Ectodermal cell (in vitro differentiated cells): Measurements from ENCODE around the gene ABHD11. TPM values are rescaled to one million over a fixed set of nuclear protein-coding genes. Genes with fewer than 3 reads are reported as not detected.
A peak's percentile ranks its signal among the peaks of the same experiment; 100 is the strongest.
"Not testable (repeated sequence)": the region's sequence is repeated elsewhere in the genome, so short reads cannot be mapped to it uniquely, and the experiment has no call there.

Experiments
- H3K27ac ChIP-seq: 2 replicates; pipeline ENCODE4 v1.7.0; 2013; ENCODE audit warnings: mild to moderate bottlenecking, low read depth, low read length; ENCODE audit not compliant: insufficient read depth, poor library complexity, severe bottlenecking
- H3K27me3 ChIP-seq: 2 replicates; pipeline ENCODE4 v1.7.0; 2013; ENCODE audit warnings: mild to moderate bottlenecking, low read length; ENCODE audit not compliant: insufficient read depth, control insufficient read depth, poor library complexity, severe bottlenecking
- H3K36me3 ChIP-seq: one replicate; pipeline ENCODE4 v1.7.0; 2013; ENCODE audit warnings: low read length; ENCODE audit not compliant: control insufficient read depth, insufficient read depth
- H3K4me1 ChIP-seq: one replicate; pipeline ENCODE4 v1.7.0; 2013; ENCODE audit warnings: low read length; ENCODE audit not compliant: control insufficient read depth, insufficient read depth
- H3K4me3 ChIP-seq: 2 replicates; pipeline ENCODE4 v1.7.0; 2013; ENCODE audit warnings: low read depth, low read length, control low read depth; ENCODE audit not compliant: insufficient read depth
- H3K9me3 ChIP-seq: 2 replicates; pipeline ENCODE4 v1.7.0; 2013; ENCODE audit warnings: mild to moderate bottlenecking, low read length, moderate library complexity; ENCODE audit not compliant: control insufficient read depth
- WGBS, 2 experiments: methylation state at CpG; one replicate each; pipeline ENCODE4 v1.1.7; 2013; ENCODE audit warnings: missing lambda C conversion rate in 2 of 2; 5-methylcytosine and 5-hydroxymethylcytosine counted together
- polyA plus RNA-seq, 4 experiments: library from polyadenylated mRNA; stranded (reverse); fragments of 50-300 nt; gene quantifications; one replicate each; pipeline ENCODE4 v1.2.3, GENCODE V29; 2013

ABHD11 gene, protein sequence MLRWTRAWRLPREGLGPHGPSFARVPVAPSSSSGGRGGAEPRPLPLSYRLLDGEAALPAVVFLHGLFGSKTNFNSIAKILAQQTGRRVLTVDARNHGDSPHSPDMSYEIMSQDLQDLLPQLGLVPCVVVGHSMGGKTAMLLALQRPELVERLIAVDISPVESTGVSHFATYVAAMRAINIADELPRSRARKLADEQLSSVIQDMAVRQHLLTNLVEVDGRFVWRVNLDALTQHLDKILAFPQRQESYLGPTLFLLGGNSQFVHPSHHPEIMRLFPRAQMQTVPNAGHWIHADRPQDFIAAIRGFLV
- 12.3 TPM for polyA plus RNA-seq (2013, experiment 1 of 4)
- 14.6 TPM for polyA plus RNA-seq (2013, experiment 2 of 4)
- 12.3 TPM for polyA plus RNA-seq (2013, experiment 3 of 4)
- 11.5 TPM for polyA plus RNA-seq (2013, experiment 4 of 4)

DNA sequence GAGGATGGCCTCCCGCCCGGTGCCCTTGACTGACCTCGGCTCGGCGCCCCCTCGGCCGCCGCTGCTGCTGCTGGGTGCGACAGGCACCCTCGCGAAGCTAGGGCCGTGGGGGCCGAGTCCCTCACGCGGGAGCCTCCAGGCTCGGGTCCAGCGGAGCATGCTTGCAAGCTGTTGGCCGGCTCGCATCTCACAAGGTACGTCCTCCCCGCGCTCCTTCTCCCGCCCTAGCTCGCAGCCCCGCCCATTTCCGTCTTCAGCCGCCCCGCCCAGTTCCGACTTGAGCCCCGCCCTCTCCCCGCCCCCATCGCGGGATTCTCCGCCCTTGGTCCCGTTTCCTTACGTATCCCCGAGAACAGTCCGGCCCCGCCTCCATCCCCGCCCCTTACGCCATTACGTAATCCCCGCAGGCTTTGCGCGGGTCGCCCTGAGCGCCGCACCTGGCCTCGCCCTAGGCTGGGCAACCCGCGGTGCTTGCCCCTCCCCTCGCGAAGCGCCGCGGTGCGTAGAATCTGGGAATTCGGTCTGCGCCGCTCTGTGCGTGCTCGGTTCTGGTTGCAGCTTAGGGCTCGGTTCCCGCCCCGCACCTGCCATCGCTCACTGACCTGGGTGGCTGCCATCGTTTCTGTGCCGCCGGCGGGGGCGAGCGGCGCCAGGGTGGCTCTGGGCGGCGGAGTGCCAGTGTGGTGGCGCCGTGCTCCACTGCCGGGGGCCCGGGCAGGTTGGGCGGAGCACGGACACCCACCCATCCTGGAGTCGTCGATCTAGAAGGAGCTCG, at the start of gene ABHD11:
ABHD11 (minus strand) TSS at position 191 of the 775 bp plus-strand sequence; CDS start at position 159, 32 bp downstream.
- H3K27me3 ChIP-seq = no peaks in the 10 kb centered on the region
- H3K9me3 ChIP-seq = no peaks in the 10 kb centered on the region
- H3K27ac ChIP-seq = peak within 1 kb of the TSS; percentile 92
- no peaks in the 10 kb centered on the region for H3K36me3 ChIP-seq
- H3K4me3 ChIP-seq = peak within 1 kb of the TSS; percentile 80
- peaks cover 28% of the 10 kb centered on the region for H3K4me1 ChIP-seq
- WGBS, 2 experiments = 0% methylated on average over 84 of the region's 84 CpGs

DNA sequence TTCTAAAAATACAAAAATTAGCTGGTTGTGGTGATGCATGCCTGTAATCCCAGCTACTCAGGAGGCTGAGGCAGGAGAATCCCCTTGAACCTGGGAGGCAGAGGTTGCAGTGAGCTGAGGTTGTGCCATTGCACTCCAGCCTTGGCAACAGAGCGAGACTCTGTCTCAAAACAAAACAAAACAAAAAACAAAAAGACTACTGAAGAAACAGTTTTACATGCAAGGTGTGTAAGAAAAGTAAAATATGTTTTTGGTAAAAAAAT, 49.1 kb upstream of the ABHD11 start:
- not testable (repeated sequence) for H3K4me3 ChIP-seq, H3K27ac ChIP-seq
- 83 to 88% methylated on average over 1 of the region's 1 CpG for WGBS, 2 experiments

DNA sequence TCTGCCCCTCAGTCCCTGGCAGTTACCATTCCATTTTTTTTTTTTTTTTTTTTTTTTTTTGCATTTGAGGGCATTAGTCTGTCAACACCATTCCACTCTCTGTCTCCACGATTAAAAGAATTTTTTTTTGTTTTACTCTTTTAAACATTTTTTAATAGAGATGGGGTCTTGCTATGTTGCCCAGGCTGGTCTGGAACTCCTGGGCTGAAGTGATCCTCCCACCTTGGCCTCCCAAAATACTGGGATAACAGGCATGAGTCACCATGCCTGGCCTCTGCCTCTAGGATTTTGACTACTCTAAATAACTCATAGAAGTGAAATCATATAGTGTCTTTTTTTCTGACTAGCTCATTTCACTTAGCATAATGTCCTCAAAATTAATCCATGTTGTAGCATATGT, 48.0 kb upstream of the ABHD11 start:
- Histone ChIP-seq H3K27me3 (no peaks in the 10 kb centered on the region), H3K36me3 (no peaks in the 10 kb centered on the region), H3K27ac (no peak overlapping the region), H3K4me3 (no peak overlapping the region), H3K4me1 (no peaks in the 10 kb centered on the region), H3K9me3 (no peaks in the 10 kb centered on the region)
- WGBS, 2 experiments = no CpG with 5 or more reads among the region's 1 CpG

More for the DNA sequence above, 49.1 kb upstream of the ABHD11 start:
- H3K36me3 ChIP-seq, H3K9me3 ChIP-seq, H3K27me3 ChIP-seq, H3K4me1 ChIP-seq: not testable (repeated sequence)

DNA sequence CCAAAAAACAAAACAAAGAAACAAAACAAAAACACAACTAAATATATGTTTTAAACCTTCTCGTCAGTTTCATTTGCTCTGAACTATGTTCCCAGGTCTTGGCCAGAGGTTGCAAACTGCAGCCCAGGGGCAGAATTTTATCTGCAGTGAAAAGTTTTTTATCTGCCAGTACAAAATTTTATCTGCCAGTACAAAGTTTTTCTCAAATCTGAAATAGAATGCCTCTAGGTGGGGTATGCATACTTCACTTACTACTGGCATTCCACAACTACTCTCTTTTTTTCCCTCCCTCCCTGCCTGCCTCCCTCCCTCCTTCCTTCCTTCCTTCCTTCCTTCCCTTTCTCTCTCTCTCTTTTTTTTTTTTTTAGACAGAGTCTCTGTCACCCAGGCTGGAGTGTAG, 40.9 kb upstream of the ABHD11 start:
- Histone ChIP-seq H3K4me3 (no peak overlapping the region), H3K9me3 (no peaks in the 10 kb centered on the region), H3K27ac (peak overlapping the region; percentile 26), H3K27me3 (no peaks in the 10 kb centered on the region), H3K36me3 (no peaks in the 10 kb centered on the region), H3K4me1 (no peaks in the 10 kb centered on the region)
- WGBS, 2 experiments = 92 to 98% methylated on average over 1 of the region's 1 CpG

DNA sequence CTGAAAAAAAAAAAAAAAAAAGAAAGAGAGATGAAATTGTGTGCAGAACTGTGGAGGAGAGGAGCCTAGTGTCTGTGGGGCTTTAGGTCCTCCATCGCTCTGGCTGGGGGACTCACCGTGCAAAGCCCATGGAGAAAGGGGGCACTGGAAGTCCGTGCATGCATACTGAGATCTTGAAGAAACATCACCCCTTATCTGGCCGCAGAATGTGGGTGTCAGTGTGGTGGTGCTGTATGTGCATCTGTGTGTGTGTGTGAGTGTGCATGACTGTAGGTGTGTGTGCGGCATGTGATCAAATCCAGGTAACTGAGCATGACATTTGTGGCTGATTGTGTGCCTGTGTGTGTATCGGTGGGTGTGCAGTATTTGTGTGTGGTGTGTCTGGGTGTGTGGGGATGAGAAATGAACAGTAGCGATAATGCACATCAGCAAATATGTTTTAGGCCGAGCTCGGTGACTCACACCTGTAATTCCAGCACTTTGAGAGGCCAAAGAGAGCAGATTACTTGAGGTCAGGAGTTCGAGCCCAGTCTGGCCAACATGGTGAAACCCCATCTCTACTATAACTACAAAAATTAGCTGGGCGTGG, 40.3 kb upstream of the ABHD11 start:
- Histone ChIP-seq H3K36me3 (no peaks in the 10 kb centered on the region), H3K4me1 (no peaks in the 10 kb centered on the region), H3K27me3 (no peaks in the 10 kb centered on the region), H3K27ac (no peak overlapping the region), H3K9me3 (no peaks in the 10 kb centered on the region), H3K4me3 (no peak overlapping the region)
- WGBS, 2 experiments = 92 to 94% methylated on average over 11 of the region's 11 CpGs

DNA sequence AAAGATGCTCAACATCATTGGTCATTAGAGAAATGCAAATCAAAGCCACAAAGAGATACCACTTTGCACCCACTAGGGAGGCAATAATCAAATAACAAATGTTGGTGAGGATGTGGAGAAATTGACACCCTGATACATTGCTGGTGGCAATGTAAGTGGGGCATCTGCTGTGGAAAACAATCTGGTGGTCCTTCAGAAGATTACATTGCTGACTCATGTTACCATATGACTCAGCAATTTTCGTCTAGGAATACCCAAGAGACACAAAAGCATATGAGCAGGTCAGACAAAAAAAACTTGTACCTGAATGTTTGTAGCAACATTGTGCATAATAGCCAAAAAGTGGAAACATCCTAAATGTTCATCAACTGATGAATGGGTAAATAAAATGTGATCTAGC, 36.3 kb upstream of the ABHD11 start:
- H3K4me3 ChIP-seq = no peak overlapping the region
- H3K27me3 ChIP-seq = peaks cover 18% of the 10 kb centered on the region
- H3K36me3 ChIP-seq = no peaks in the 10 kb centered on the region
- H3K27ac ChIP-seq = no peak overlapping the region
- no peaks in the 10 kb centered on the region for H3K9me3 ChIP-seq
- H3K4me1 ChIP-seq = no peaks in the 10 kb centered on the region
- WGBS, 2 experiments = 90 to 95% methylated on average over 1 of the region's 1 CpG

DNA sequence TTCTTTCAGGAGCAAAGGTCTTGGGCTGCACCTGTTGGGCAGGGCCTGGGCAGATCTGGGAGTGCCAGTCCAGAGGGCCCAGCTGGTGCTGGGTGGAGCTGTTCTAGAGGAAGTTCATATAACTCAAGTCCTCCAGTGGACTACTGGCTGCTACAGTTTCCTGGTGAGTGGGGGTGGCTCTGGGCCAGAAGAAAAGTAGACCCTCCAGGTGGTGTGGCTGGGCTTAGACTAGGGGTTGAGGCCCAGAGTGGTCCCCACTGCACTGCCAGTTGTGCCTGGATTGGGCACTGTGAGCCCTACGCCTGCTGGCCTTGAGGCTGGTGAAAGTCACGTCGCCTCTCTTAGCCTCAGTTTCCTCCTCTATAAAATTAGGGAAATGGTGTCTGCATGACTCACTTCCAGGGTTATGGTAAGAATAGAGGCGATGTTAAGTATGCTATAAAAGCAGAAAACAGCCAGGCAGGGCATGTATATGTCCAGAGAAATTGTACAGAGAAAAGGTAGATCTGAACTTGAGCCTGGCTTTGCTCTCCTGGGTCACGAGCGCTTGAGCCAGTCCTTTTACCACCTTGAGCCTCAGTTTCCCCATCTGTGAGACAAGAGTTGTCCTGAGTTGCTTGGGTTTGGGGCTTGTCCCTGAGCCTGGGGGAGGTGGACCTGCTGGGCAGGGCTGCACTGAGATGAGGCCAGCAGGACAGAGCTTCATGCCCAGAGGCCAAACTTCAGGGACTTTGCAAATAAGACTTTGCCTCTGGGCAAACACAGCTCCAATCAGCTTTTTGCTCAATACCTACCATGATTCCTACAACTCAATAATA, 35.3 kb upstream of the ABHD11 start:
- WGBS, 2 experiments = 86 to 88% methylated on average over 6 of the region's 6 CpGs
- Histone ChIP-seq H3K36me3 (no peaks in the 10 kb centered on the region), H3K27ac (no peak overlapping the region)

DNA sequence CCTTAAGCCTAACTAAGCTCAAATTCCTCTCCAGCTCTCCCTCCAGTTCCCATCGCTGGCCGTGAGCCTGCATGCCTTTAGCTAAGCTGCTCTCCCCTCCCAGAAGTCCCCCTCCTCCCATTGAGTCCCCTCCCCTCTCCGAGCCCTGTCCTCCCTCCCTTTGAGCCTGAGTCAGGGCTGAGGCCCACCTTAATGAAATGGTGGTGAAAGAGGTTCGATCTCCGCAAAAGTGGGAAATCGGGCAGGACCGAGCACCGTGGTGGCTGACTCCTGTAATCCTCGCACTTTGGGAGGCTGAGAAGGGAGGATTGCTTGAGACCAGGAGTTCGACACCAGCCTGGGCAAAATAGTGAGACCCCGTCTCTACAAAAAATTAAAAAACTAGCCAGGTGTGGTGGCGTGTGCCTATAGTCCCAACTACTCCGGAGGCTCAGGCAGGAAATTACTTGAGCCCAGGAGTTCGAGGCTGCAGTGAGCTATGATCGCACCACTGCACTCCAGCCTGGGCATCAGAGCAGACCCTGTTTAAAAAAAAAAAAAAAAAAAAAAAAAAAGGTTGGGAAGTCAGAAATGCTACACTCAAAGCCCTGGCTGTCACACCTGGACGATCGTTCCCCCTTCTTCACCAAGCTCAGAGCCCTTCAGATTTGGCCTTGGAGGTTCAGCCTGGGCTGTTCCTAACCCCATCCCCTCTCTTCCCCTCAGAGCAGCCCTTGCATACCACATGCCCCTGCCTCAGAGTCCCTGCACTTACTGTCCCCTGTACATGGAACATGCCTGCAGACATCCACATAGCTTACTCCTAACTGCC, 32.5 kb upstream of the ABHD11 start:
- H3K4me1 ChIP-seq = no peaks in the 10 kb centered on the region
- H3K36me3 ChIP-seq = no peaks in the 10 kb centered on the region
- no peak overlapping the region for H3K27ac ChIP-seq
- WGBS, 2 experiments = 65% methylated on average over 17 of the region's 17 CpGs
- H3K27me3 ChIP-seq = peaks cover 33% of the 10 kb centered on the region
- H3K9me3 ChIP-seq = no peaks in the 10 kb centered on the region
- H3K4me3 ChIP-seq = peak overlapping the region; percentile 48

More for the DNA sequence above, 35.3 kb upstream of the ABHD11 start:
- Histone ChIP-seq H3K9me3 (no peaks in the 10 kb centered on the region), H3K4me1 (no peaks in the 10 kb centered on the region), H3K27me3 (peaks cover 28% of the 10 kb centered on the region), H3K4me3 (no peak overlapping the region)

DNA sequence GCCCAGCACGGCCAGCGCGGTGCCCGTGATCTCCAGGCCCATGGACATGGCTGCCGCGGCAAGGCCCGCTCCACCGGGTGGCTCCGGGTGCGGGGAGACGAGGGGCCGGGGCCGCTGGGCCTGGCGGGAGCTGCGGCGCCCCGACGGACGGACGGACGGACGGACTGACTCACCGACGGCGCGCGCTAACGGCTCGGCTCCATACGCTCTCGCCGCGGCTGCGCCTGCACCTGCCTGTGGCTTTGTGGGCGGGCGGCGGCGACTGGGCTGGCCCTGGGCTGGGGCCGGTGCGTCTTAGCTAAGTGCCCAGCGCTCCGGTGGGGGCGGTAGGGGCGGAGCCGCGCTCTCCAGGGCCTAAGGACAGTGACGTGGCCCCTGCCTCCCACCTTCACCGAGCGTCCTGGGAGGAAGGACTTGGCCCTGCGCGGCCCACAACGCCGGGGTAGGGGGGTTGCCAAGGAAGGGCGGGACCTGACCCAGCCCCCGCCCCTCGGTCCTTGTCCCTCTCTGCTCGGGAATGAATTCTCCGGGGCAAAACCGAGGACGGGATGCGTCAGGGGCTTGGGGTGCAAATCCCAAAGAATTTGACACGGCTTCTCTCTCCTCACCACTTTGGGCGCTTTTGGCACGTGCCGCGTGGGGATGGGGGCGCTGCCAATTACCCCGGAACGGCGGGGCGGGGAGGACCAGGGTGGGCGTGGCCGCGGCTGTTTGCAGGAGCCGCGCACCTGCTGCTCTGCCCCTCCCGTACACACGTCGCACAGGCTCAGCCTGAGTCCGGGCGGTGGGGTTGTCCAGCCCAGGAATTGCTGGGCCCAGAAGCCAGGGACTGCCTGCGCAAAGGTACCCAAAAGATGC, 31.6 kb upstream of the ABHD11 start, which contains the start of gene CLDN3:
CLDN3 (minus strand) TSS at position 269 of the 858 bp plus-strand sequence; CDS start at position 48, 221 bp downstream.
- H3K9me3 ChIP-seq = no peaks in the 10 kb centered on the region
- peak within 1 kb of the TSS; percentile 48 for H3K4me3 ChIP-seq
- H3K27me3 ChIP-seq = peaks cover 33% of the 10 kb centered on the region
- H3K36me3 ChIP-seq = no peaks in the 10 kb centered on the region
- H3K27ac ChIP-seq = no peak within 1 kb of the TSS
- no peaks in the 10 kb centered on the region for H3K4me1 ChIP-seq
- 3 to 4% methylated on average over 82 of the region's 82 CpGs for whole genome bisulfite sequencing, 2 experiments
